WTC11 (cell line): Measurements from ENCODE around the gene MOB3A.

Experiments
- JUN ChIP-seq: sonication (generic); formaldehyde crosslinking; IDR thresholded peaks from 2 replicates; pipeline ENCODE4 v1.8.0; 2023; ENCODE audit warnings: mild to moderate bottlenecking, missing genetic modification reagents
- NFYB ChIP-seq: sonication (generic); formaldehyde crosslinking; conservative IDR thresholded peaks from 2 replicates; pipeline ENCODE4 v1.8.0; 2022; ENCODE audit warnings: low read depth, missing genetic modification reagents
- NR1H2 ChIP-seq: sonication (generic); formaldehyde crosslinking; IDR thresholded peaks from 2 replicates; pipeline ENCODE4 v1.9.0; 2021; ENCODE audit warnings: mild to moderate bottlenecking, moderate library complexity, missing genetic modification reagents
- NR3C1 ChIP-seq: sonication (generic); formaldehyde crosslinking; conservative IDR thresholded peaks from 2 replicates; pipeline ENCODE4 v1.8.1; 2023; ENCODE audit warnings: low read depth, mild to moderate bottlenecking, missing genetic modification reagents
- SP1 ChIP-seq: sonication (generic); formaldehyde crosslinking; conservative IDR thresholded peaks from 2 replicates; pipeline ENCODE4 v1.8.1; 2022; ENCODE audit warnings: missing genetic modification reagents
- TF ChIP-seq, protein P1 (sequence below): fragments of 200-600 bp; IDR thresholded peaks from 2 replicates; pipeline ENCODE4 v1.8.0; 2022; ENCODE audit warnings: antibody characterized with exemption
- TF ChIP-seq, protein P2 (sequence below): sonication (generic); formaldehyde crosslinking; IDR thresholded peaks from 2 replicates; pipeline ENCODE4 v1.8.0; 2022; ENCODE audit warnings: mild to moderate bottlenecking, missing genetic modification reagents
- TF ChIP-seq, protein P3 (sequence below): sonication (generic); formaldehyde crosslinking; IDR thresholded peaks from 2 replicates; pipeline ENCODE4 v1.8.1; 2023; ENCODE audit warnings: mild to moderate bottlenecking, missing genetic modification reagents, moderate library complexity

DNA sequence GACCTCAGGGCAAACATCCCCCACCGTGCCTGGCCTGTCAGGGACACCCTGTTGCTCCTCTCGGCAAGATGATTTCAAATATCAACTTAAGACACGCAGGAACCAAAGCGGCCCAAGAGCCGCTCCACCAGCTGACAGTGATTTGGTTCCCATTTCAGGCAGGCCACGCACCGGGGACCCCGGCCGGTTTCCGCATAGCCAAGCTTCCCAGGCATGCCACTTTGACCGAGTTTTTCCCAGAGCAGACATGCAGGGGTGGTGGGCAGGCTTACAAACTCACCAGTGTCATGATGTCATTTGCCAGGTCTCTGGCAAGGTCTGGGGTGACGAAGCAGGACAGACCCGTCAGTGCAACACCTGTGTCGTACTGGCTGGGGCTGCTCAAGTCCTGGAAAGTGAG is 36.1 kb upstream of the MOB3A start:
- TF ChIP-seq, protein P1, sequence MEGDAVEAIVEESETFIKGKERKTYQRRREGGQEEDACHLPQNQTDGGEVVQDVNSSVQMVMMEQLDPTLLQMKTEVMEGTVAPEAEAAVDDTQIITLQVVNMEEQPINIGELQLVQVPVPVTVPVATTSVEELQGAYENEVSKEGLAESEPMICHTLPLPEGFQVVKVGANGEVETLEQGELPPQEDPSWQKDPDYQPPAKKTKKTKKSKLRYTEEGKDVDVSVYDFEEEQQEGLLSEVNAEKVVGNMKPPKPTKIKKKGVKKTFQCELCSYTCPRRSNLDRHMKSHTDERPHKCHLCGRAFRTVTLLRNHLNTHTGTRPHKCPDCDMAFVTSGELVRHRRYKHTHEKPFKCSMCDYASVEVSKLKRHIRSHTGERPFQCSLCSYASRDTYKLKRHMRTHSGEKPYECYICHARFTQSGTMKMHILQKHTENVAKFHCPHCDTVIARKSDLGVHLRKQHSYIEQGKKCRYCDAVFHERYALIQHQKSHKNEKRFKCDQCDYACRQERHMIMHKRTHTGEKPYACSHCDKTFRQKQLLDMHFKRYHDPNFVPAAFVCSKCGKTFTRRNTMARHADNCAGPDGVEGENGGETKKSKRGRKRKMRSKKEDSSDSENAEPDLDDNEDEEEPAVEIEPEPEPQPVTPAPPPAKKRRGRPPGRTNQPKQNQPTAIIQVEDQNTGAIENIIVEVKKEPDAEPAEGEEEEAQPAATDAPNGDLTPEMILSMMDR = no peak
- no peak for TF ChIP-seq NR3C1 (CRISPR knock-in tag)
- TF ChIP-seq JUN (CRISPR knock-in tag) = no peak
- TF ChIP-seq SP1 (CRISPR knock-in tag) = no peak
- TF ChIP-seq, protein P2, sequence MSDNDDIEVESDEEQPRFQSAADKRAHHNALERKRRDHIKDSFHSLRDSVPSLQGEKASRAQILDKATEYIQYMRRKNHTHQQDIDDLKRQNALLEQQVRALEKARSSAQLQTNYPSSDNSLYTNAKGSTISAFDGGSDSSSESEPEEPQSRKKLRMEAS = no peak
- TF ChIP-seq, protein P3, sequence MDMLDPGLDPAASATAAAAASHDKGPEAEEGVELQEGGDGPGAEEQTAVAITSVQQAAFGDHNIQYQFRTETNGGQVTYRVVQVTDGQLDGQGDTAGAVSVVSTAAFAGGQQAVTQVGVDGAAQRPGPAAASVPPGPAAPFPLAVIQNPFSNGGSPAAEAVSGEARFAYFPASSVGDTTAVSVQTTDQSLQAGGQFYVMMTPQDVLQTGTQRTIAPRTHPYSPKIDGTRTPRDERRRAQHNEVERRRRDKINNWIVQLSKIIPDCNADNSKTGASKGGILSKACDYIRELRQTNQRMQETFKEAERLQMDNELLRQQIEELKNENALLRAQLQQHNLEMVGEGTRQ (CRISPR knock-in tag) = no peak
- no peak for TF ChIP-seq NR1H2 (CRISPR knock-in tag)
- TF ChIP-seq NFYB = no peak
